CD4-positive, alpha-beta T cell (primary cell): ENCODE measurements around the gene GLOD4. TPM values are rescaled to one million over a fixed set of nuclear protein-coding genes. Genes with fewer than 3 reads are reported as not detected.

Experiments used
- ATAC-seq: fragments of 200-7000 bp; cut with Tn5 transposase; one replicate; pipeline ENCODE4 v1.10.0; 2022; ENCODE audit warnings: mild to moderate bottlenecking; ENCODE audit not compliant: poor library complexity
- CTCF ChIA-PET: fragments of 350-600 bp; sonication (Branson Sonifier 250); formaldehyde crosslinking; loops from one replicate; lab custom pipeline; 2021; ENCODE audit warnings: antibody characterized with exemption, inconsistent platforms; lab: Charles Lee
- POLR2A ChIA-PET: fragments of 350-600 bp; sonication (Branson Sonifier 250); formaldehyde crosslinking; loops from one replicate; lab custom pipeline; 2021; ENCODE audit warnings: antibody characterized with exemption, inconsistent platforms; lab: Charles Lee
- DNase-seq, 14 experiments: peaks; one replicate each; pipeline ENCODE4 v3.0.0-alpha.2; 2013 to 2020; ENCODE audit warnings: mixed read lengths in 2 of 14
- H3K27ac ChIP-seq, 2 donors: one replicate each; pipeline versions ENCODE4 v1.5.1 to v1.7.0; 2013; ENCODE audit warnings: low read length in 2 of 2, low read depth in 1 of 2, mild to moderate bottlenecking in 1 of 2
- H3K27me3 ChIP-seq, 2 experiments: 1 replicate in 1 of 2; 2 replicates in 1 of 2; pipeline versions ENCODE4 v1.6.1 to v1.7.0; 2013; ENCODE audit warnings: low read length in 2 of 2, control low read depth in 1 of 2, mild to moderate bottlenecking in 1 of 2, moderate library complexity in 1 of 2; ENCODE audit not compliant: insufficient read depth in 2 of 2, control insufficient read depth in 1 of 2
- H3K36me3 ChIP-seq: one replicate; pipeline ENCODE4 v1.6.1; 2013; ENCODE audit warnings: low read length, control low read depth; ENCODE audit not compliant: insufficient read depth
- H3K4me1 ChIP-seq: one replicate; pipeline ENCODE4 v1.6.1; 2013; ENCODE audit warnings: low read length, control low read depth; ENCODE audit not compliant: insufficient read depth
- H3K4me3 ChIP-seq: one replicate; pipeline ENCODE4 v1.5.1; 2013; ENCODE audit warnings: mild to moderate bottlenecking, low read length, moderate library complexity
- H3K9me3 ChIP-seq, 2 experiments: 1 replicate in 1 of 2; 2 replicates in 1 of 2; pipeline versions ENCODE4 v1.6.1 to v1.7.0; 2013; ENCODE audit warnings: low read length in 2 of 2, mild to moderate bottlenecking in 2 of 2, control low read depth in 1 of 2, moderate library complexity in 1 of 2; ENCODE audit not compliant: control insufficient read depth in 1 of 2, insufficient read depth in 1 of 2
- H3K27ac Mint-ChIP-seq: one replicate; pipeline ENCODE4 v1.8.0; 2020; ENCODE audit warnings: mixed read lengths
- H3K27me3 Mint-ChIP-seq: one replicate; pipeline ENCODE4 v1.8.0; 2021; ENCODE audit warnings: mixed read lengths
- H3K36me3 Mint-ChIP-seq: one replicate; pipeline ENCODE4 v1.8.0; 2021; ENCODE audit warnings: low read depth, mixed read lengths
- H3K4me1 Mint-ChIP-seq: one replicate; pipeline ENCODE4 v1.8.0; 2021; ENCODE audit warnings: low read depth, mixed read lengths
- H3K4me3 Mint-ChIP-seq: one replicate; pipeline ENCODE4 v1.8.0; 2020; ENCODE audit warnings: mild to moderate bottlenecking, mixed read lengths
- H3K9me3 Mint-ChIP-seq: one replicate; pipeline ENCODE4 v1.8.0; 2020; ENCODE audit warnings: mixed read lengths
- intact Hi-C, 2 experiments: fragments of 100-400 bp; cut with DNase I in 1 of 2; cut with micrococcal nuclease in 1 of 2; formaldehyde crosslinking; loops; one replicate each; pipeline versions ENCODE4 v1.15.1 to v1.9.0; 2023 to 2025; cut with DNase I, micrococcal nuclease
- total RNA-seq, 174 experiments: library from RNA in 2 of 174; stranded (reverse) in 2 of 174; gene quantifications; one replicate each; pipeline ENCODE4 v1.2.3 and lab custom pipeline; 2021 to 2026
- TF ChIP-seq, protein P1 (sequence below): fragments of 200-600 bp; IDR thresholded peaks from one replicate; pipeline ENCODE4 v1.8.0; 2022; ENCODE audit warnings: antibody characterized with exemption, mild to moderate bottlenecking

GLOD4 gene
- total RNA-seq, 2 experiments from 2014 or later = 88.0 to 89.3 TPM

DNA sequence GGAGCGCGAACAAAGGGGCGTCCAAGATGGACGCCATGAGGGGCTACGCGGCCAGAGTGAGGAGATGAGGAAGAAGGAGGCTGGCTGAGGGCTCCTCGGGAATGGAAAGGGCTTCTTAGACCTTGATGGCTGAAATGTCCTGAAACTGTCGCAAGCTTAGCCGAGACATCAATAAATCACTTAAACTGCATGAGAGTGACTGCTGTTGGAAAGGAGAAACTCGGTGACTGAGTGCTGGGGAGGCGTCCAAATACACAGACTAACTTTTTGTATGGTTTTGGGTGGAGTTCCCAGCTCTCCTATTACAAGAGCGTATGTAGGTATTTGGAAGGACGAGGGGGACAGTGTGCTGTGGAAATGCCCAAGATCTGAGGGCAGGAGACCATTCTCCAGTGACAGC is 28.7 kb downstream of the GLOD4 start:
- ChIA-PET POLR2A (interaction anchor here (1.3 to 3.5 kb wide), 4 partner anchors 8 to 38 kb away, joined by 3 to 49 read pairs (median 6); partner anchors contain the start of genes GLOD4 and MRM3), CTCF (interaction anchor here (1.4 kb wide), 1 partner anchor 28 kb away, joined by 13 read pairs; the partner anchor contains the start of genes GLOD4 and MRM3)
- TF ChIP-seq, protein P1, sequence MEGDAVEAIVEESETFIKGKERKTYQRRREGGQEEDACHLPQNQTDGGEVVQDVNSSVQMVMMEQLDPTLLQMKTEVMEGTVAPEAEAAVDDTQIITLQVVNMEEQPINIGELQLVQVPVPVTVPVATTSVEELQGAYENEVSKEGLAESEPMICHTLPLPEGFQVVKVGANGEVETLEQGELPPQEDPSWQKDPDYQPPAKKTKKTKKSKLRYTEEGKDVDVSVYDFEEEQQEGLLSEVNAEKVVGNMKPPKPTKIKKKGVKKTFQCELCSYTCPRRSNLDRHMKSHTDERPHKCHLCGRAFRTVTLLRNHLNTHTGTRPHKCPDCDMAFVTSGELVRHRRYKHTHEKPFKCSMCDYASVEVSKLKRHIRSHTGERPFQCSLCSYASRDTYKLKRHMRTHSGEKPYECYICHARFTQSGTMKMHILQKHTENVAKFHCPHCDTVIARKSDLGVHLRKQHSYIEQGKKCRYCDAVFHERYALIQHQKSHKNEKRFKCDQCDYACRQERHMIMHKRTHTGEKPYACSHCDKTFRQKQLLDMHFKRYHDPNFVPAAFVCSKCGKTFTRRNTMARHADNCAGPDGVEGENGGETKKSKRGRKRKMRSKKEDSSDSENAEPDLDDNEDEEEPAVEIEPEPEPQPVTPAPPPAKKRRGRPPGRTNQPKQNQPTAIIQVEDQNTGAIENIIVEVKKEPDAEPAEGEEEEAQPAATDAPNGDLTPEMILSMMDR = no peak
- H3K9me3 ChIP-seq = no peaks in the 10 kb centered on the region
- H3K27ac ChIP-seq = no peak overlapping the region
- H3K4me3 ChIP-seq = no peak overlapping the region
- H3K4me1 ChIP-seq = peaks cover 29% of the 10 kb centered on the region
- Mint-ChIP-seq H3K4me3 (peak overlapping the region; percentile 82), H3K27ac (peak overlapping the region; percentile 49), H3K36me3 (peaks cover 21% of the 10 kb centered on the region), H3K9me3 (no peaks in the 10 kb centered on the region), H3K27me3 (no peaks in the 10 kb centered on the region), H3K4me1 (peaks cover 36% of the 10 kb centered on the region)
- ATAC-seq (no peak), DNase-seq (no peak)
- no peaks in the 10 kb centered on the region for H3K27me3 ChIP-seq
- intact Hi-C loops = no loop called here
- H3K36me3 ChIP-seq = peaks cover 15% of the 10 kb centered on the region

- Mint-ChIP-seq H3K4me1 (peaks cover 43% of the 10 kb centered on the region), H3K4me3 (peak overlapping the region; percentile 95), H3K9me3 (no peaks in the 10 kb centered on the region), H3K27ac (peak overlapping the region; percentile 83), H3K27me3 (no peaks in the 10 kb centered on the region), H3K36me3 (peaks cover 23% of the 10 kb centered on the region)
- ChIA-PET CTCF (interaction anchor here (0.8 to 1.4 kb wide), 3 partner anchors 29 to 608 kb away, joined by 3 to 13 read pairs (median 7); partner anchors contain the start of genes GLOD4, MRM3 and TIMM22), POLR2A (interaction anchor here (0.6 to 3.5 kb wide), 12 partner anchors 9 to 877 kb away, joined by 3 to 49 read pairs (median 4); partner anchors contain the start of genes GLOD4, MRM3, NXN and TIMM22)
- intact Hi-C loops = loop anchor here (1.0 kb wide), 4 partner anchors 30 to 342 kb away; partner anchors contain the start of genes GLOD4 (in 2 of the 2), MRM3 (in 2 of the 2) and VPS53 (in 1 of the 2)
- peaks cover 18% of the 10 kb centered on the region for H3K36me3 ChIP-seq
- peak overlapping the region; percentile 59 for H3K4me3 ChIP-seq
- H3K27ac ChIP-seq = peak overlapping the region in 1 of 2 donors; percentile 65
- no peaks in the 10 kb centered on the region for H3K9me3 ChIP-seq
- peak; percentile 27 for ATAC-seq
- no peaks in the 10 kb centered on the region for H3K27me3 ChIP-seq
- peak in 3 of 14 experiments; percentile 21 to 30 (median 24) for DNase-seq
- H3K4me1 ChIP-seq = peaks cover 29% of the 10 kb centered on the region
- TF ChIP-seq, protein P1 = no peak
Observed at GRCh38 chr17:752620-753219, 29.4 kb downstream of the GLOD4 start.

DNA sequence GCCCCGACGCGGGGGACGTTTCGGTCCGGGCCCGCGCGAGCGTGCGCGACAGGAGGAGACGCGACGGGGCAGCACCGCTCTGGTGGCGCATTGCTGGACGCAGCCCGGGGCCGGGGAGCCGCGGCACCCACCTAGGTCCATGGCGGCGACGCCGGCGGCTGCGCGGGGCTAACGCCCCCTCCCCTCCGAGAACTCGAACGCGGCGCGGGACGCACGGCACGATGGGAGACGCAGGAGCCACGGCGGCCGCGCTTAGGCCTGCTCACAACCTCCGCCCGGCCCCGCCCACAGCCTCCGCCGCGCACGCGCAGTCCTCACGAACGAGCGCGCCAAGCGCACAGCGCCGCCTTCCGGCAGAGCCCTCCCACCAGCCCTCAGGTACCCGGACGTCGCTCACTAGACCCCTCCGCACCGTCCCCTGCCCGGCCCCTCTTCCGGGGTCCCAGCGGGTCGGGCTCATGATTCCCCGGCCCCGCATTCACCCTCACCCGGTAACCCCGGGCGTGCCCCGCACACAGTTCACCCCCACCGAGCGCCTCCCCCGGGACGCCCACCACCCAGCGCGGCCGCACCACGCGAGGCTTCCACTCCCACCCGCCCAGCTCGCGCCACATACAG is 30.0 kb downstream of the GLOD4 start, which contains the start of gene GEMIN4:
TSS of gene GEMIN4 (minus strand) at position 263 of the 618 bp plus-strand sequence. CDS start at position 141, 122 bp downstream.
- TF ChIP-seq, protein P1 = peak; percentile 99
- intact Hi-C loops = loop anchor here (1.0 kb wide), 4 partner anchors 30 to 342 kb away; partner anchors contain the start of genes GLOD4 (in 2 of the 2), MRM3 (in 2 of the 2) and VPS53 (in 1 of the 2)

More for the DNA sequence above, 30.0 kb downstream of the GLOD4 start, which contains the start of gene GEMIN4:
- Histone ChIP-seq H3K9me3 (no peaks in the 10 kb centered on the region), H3K27me3 (no peaks in the 10 kb centered on the region), H3K4me1 (peaks cover 29% of the 10 kb centered on the region), H3K4me3 (peak within 1 kb of the TSS; percentile 59), H3K27ac (peak within 1 kb of the TSS in 1 of 2 donors; percentile 65), H3K36me3 (peaks cover 23% of the 10 kb centered on the region)
- peak; percentile 82 for ATAC-seq
- Mint-ChIP-seq H3K4me1 (peaks cover 44% of the 10 kb centered on the region), H3K4me3 (peak within 1 kb of the TSS; percentile 98), H3K27ac (peak within 1 kb of the TSS; percentile 83), H3K27me3 (no peaks in the 10 kb centered on the region), H3K36me3 (peaks cover 26% of the 10 kb centered on the region), H3K9me3 (no peaks in the 10 kb centered on the region)
- ChIA-PET POLR2A (interaction anchor here (0.6 to 3.5 kb wide), 15 partner anchors 10 to 877 kb away, joined by 3 to 49 read pairs (median 4); partner anchors contain the start of genes GLOD4, MRM3, NXN and TIMM22), CTCF (interaction anchor here (0.8 to 1.4 kb wide), 3 partner anchors 29 to 607 kb away, joined by 3 to 13 read pairs (median 7); partner anchors contain the start of genes GLOD4, MRM3 and TIMM22)
- peak; percentile 91 to 99 (median 98) for DNase-seq
